HG02642 (cell line): ENCODE data around the gene ASB5.
A peak's percentile ranks its signal among the peaks of the same experiment; 100 is the strongest.
"Not testable (repeated sequence)": the region's sequence is repeated elsewhere in the genome, so short reads cannot be mapped to it uniquely, and the experiment has no call there.

Source experiments
- ATAC-seq: cut with Tn5 transposase; IDR thresholded peaks from one replicate; pipeline ENCODE4 v1.9.1; 2021; ENCODE audit warnings: mild to moderate bottlenecking; ENCODE audit not compliant: unreplicated experiment, poor library complexity

Gene ASB5

DNA sequence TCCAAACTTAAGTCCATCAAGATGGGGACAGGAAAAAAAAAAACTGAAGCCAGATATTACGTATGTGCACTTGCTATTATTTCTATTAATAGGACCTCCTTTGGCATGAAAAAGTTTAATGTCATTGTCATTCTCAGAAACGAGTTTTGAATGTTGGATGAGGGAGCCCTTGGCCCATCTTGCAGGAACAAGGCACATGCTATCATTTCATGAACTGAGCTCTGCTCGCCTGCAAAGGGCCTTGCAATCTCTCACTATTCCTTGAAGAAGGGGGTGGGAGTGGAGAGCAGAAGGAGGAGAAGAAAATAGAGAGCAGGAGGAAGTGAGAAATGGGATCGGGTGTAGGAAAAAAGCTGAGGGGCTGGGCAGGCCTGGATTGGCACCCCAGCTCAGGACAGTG is 39.4 kb downstream of the ASB5 start:
- ATAC-seq: no peak

- no peak for ATAC-seq
Measured at GRCh38 chr4:176226736-176227135, 42.3 kb downstream of the ASB5 start.

DNA sequence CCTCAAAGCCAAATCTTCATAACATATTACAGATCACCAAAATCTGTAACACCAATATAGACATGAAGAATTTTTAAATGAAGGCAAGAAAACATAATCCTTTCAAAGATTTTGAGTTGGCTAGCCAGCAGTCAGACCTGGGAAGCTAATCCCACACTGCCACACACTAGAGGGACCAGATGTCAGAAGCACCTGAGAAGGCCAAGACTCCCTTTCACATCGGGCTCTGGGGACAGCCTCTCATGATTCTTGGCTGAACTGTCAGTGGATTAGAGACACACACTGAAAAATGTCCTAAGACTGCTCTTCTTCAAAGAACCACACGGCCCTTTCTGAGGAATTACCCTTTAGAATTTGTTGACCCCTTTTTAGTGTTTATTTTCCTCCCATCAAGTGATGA is 45.5 kb downstream of the ASB5 start:
- no peak for ATAC-seq

- ATAC-seq: no peak
Measured at GRCh38 chr4:176222149-176222548, 46.9 kb downstream of the ASB5 start.

GRCh38 chr4:176217510-176217909 is 51.5 kb downstream of the ASB5 start:
- no peak for ATAC-seq

- ATAC-seq: not testable (repeated sequence)
Measured at GRCh38 chr4:176212351-176212750, 56.7 kb downstream of the ASB5 start.

GRCh38 chr4:176210579-176211296 is 58.3 kb downstream of the ASB5 start:
- ATAC-seq: no peak

DNA sequence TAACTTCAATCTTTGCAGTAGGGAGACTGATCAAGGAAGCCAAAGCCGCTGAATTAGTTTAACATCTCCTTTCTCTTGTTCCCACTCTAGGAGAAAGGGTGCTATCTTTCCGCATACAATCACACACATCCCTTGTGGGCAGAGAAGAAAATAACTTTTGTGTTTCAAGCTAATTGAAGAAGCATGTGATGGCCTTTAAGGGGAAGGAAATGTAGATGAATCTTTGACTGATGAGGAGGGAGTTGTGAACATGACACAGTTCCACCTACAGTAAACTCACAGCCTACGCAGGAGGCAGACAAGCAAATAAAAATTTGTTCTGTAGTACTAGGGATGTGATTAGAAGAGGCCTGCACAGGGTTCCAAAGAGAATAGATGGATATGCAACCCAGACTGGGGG is 58.9 kb downstream of the ASB5 start:
- ATAC-seq: no peak

DNA sequence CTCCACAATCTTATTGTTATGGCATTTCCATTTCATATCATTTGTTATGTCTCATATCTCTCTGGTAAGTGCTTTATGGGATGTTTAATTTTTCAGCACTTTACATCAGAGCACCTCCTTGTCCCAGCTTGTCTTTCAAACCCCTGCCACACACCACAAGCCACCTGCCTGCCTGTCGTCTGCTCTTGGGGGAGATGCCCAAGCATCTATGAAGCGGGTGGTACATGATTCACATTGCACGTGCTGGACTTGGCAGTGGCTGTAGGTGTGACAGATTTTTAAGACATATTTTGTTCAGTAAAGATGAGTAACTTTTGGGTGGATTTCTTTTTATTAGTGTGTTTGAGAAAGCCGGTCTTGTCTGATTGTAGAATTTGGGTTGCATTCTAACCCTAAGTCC is 59.5 kb downstream of the ASB5 start:
- ATAC-seq: no peak

GRCh38 chr4:176207839-176208238 is 61.2 kb downstream of the ASB5 start:
- no peak for ATAC-seq

GRCh38 chr4:176205299-176205698 is 63.7 kb downstream of the ASB5 start:
- no peak for ATAC-seq

- ATAC-seq: no peak
Measured at GRCh38 chr4:176198316-176198903, 70.6 kb downstream of the ASB5 start.

- ATAC-seq: peak; percentile 99
Measured at GRCh38 chr4:176195184-176195978, 73.6 kb downstream of the ASB5 start, which contains the start of gene SPATA4. Gene SPATA4, minus strand, starts transcription at chr4:176195585. Its CDS starts 23 bp downstream, at chr4:176195562.

- ATAC-seq: no peak
Measured at GRCh38 chr4:176193938-176194337, 75.1 kb downstream of the ASB5 start.

DNA sequence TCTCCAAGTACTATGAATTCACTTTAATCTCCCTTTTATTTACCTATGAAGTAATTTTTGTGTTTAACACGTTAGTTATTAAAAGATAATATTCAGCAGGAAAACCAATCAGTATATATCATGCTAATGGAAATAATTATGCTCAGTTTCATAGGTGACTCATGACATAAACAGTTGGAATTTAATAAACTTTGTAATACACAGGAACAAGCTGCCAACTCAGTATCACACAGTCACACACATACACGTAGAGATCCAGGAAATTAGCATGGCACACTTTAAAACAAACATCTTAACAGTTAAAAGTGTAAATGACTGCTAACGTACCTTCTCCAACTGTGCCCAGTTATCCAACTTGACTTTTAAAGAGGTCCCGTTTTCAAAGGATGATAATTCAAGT is 75.9 kb downstream of the ASB5 start:
- ATAC-seq: no peak

- no peak for ATAC-seq
Measured at GRCh38 chr4:176191974-176192373, 77.0 kb downstream of the ASB5 start.

DNA sequence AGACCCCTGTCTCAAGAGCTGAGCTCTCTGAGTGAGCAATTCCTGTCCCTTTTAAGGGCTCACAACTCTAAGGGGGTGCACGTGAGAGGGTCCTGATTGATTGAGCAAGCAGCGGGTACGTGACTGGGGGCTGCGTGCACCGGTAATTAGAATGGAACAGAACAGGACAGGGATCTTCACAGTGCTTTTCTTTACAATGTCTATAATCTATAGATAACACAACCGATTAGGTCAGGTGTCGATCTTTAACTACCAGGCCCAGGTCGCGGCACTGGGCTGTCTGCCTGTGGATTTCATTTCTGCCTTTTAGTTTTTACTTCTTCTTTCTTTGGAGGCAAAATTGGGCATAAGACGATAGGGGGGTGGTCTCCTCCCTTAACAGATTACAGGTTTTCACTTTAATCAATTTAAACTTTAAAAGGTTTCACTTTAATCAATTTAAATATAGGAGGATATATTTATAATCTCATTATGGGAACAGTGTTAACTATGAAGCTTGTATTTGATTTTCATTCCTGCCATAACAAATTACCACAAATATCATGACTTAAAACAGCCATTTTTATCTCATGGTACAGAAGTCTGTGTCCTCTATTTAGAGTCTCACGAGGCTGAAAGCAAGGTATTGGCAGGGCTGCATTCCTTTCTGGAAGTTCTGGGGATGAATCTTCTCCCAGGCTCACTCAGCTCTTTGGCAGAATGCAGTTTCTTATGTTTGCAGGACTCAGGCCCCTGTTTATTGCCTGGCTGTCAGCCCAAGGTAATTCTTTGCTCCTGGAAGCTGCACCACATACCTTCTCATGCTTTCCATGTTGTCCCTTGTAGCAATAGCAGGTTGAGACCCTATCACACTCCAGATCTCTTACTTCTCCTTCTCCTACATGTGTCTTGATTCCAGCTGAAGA is 78.9 kb downstream of the ASB5 start:
- ATAC-seq: no peak

DNA sequence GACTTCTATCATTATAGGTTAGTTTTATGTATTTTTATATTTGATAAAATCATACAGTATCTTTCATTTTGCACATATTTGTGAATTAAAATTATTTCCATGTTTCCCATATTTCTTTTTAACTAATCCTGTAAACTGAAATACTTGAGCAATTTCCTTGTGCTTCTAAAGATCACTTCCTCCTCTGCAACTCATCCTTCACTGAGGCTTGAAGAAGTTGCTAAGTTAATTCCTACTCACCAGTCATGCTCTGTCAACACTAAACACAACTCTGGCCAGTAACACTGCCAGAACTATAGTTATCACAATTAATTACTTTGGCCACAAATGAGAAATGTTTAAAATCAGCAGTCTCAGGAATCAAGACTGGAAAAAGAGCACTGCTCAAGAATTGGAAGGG is 80.4 kb downstream of the ASB5 start:
- no peak for ATAC-seq

DNA sequence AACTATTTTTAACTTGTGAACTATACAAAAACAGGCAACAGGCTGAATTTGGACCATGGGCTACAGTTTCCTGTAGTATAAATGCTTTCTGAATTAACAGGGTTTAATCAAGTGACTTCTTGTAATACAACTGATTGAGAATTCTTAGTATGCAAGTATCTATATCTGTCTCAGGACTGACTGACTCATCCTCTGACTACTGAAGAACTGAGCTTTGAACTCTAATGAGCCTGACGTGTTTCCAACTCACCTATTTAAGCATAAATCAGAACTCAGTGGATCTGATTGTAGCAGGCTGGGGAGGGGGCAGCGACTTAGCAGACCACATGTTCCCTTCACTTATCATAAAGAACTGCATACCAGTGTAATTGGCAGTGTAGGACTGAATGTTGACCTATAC is 81.4 kb downstream of the ASB5 start:
- ATAC-seq: no peak

- no peak for ATAC-seq
Measured at GRCh38 chr4:176186671-176187395, 82.2 kb downstream of the ASB5 start.
